Measurements from ENCODE around the gene TMEM132C.

The TMEM132C gene

DNA sequence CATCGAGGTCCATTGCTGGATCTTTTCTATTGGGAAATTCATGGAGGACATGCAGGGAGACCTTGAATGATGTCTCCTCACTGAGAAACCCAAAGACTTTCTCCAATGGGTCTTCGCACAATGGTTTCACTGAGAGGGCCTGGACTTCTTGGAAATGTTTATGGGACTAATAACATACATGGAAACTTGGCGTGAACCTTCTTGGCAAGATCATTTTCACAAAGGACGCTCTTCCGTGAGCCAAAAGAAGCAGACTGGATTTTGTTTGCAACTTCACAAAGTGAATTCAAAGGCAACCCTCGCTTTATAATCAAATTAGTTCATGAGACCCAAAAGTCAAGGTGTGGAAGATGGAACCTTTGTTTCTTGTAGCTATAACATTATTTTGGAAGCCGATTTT, 154.4 kb downstream of the TMEM132C start:
- no peaks in the 10 kb centered on the region for H3K4me1 ChIP-seq (ENCODE audit: control insufficient read depth, insufficient read depth, low read length)
- H3K36me3 ChIP-seq (ENCODE audit: control insufficient read depth in 2 of 2, insufficient read depth in 1 of 2, low read length in 2 of 2) = no peaks in the 10 kb centered on the region
- H3K27ac ChIP-seq (ENCODE audit: extremely low read depth, low read depth, low read length) = no peak overlapping the region
- no peak for TF ChIP-seq GFI1B (tag by site-specific recombination; IDR thresholded peaks at IDR 0.05)
- no peak for TF ChIP-seq SP2 (tag by site-specific recombination; IDR thresholded peaks at IDR 0.05)
- TF ChIP-seq ZNF148 (tag by site-specific recombination; IDR thresholded peaks at IDR 0.05; ENCODE audit: borderline replicate concordance) = no peak
- no peak for TF ChIP-seq PBX3 (CRISPR knock-in tag; IDR thresholded peaks at IDR 0.05)
- no peak for TF ChIP-seq ZNF10 (tag by site-specific recombination; IDR thresholded peaks at IDR 0.05)
- no peak for TF ChIP-seq ZNF341 (tag by site-specific recombination; IDR thresholded peaks at IDR 0.05; ENCODE audit: low read depth)
- no peak overlapping the region for H3K4me3 ChIP-seq (ENCODE audit: low read depth, low read length)
- CTCF ChIA-PET = no interaction called here
- no peaks in the 10 kb centered on the region for H3K9me3 ChIP-seq (ENCODE audit: control insufficient read depth, insufficient read depth, low read depth, low read length)
- POLR2A ChIA-PET = no interaction called here

- CTCF ChIA-PET = no interaction called here
- TF ChIP-seq ZFP37 (tag by site-specific recombination; IDR thresholded peaks at IDR 0.05) (no peak), HIC1 (tag by site-specific recombination; IDR thresholded peaks at IDR 0.05) (no peak), ZNF704 (tag by site-specific recombination; IDR thresholded peaks at IDR 0.05) (no peak), REPIN1 (tag by site-specific recombination; IDR thresholded peaks at IDR 0.05; ENCODE audit: low read depth) (no peak)
- TF ChIP-seq, protein P1, sequence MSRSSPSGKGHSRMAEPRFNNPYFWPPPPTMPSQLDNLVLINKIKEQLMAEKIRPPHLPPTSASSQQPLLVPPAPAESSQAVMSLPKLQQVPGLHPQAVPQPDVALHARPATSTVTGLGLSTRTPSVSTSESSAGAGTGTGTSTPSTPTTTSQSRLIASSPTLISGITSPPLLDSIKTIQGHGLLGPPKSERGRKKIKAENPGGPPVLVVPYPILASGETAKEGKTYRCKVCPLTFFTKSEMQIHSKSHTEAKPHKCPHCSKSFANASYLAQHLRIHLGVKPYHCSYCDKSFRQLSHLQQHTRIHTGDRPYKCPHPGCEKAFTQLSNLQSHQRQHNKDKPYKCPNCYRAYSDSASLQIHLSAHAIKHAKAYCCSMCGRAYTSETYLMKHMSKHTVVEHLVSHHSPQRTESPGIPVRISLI (tag by site-specific recombination; IDR thresholded peaks at IDR 0.05) = no peak
- H3K9me3 ChIP-seq (ENCODE audit: control insufficient read depth, insufficient read depth, low read depth, low read length) = no peaks in the 10 kb centered on the region
- POLR2A ChIA-PET = no interaction called here
- H3K4me1 ChIP-seq (ENCODE audit: control insufficient read depth, insufficient read depth, low read length) = no peaks in the 10 kb centered on the region
- H3K36me3 ChIP-seq (ENCODE audit: control insufficient read depth in 2 of 2, insufficient read depth in 1 of 2, low read length in 2 of 2) = no peaks in the 10 kb centered on the region
- H3K4me3 ChIP-seq (ENCODE audit: low read depth, low read length) = no peak overlapping the region
- H3K27ac ChIP-seq (ENCODE audit: extremely low read depth, low read depth, low read length) = no peak overlapping the region
Measured at GRCh38 chr12:128423205-128423604, 156.2 kb downstream of the TMEM132C start.

DNA sequence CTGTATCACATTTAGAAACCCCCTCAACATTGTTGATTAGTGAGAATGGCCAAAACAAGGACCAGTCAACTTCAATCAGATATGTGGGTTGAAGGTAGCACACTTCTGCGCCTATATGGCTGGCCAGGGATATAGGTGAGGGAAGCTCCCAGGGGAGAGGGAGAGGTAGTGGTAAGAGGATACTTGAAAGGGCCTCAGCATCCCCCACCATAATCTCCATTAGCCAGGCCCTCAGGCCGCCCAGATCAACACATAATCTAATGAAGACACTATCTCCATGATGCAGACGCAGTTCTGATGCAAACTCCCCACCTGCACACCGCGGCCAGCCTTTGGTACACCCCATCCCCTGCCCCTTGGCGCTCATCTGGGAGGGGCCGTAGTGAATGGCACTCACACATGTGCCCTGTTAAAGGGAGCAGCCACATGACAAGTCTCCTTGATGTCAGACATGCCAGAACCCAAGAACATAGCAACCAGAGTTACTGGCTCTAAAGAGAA, 158.0 kb downstream of the TMEM132C start:
- Histone ChIP-seq H3K4me1 (ENCODE audit: control insufficient read depth, insufficient read depth, low read length) (no peaks in the 10 kb centered on the region), H3K4me3 (ENCODE audit: low read depth, low read length) (no peak overlapping the region), H3K9me3 (ENCODE audit: control insufficient read depth, insufficient read depth, low read depth, low read length) (no peaks in the 10 kb centered on the region), H3K27ac (ENCODE audit: extremely low read depth, low read depth, low read length) (no peak overlapping the region), H3K36me3 (ENCODE audit: control insufficient read depth in 2 of 2, insufficient read depth in 1 of 2, low read length in 2 of 2) (no peaks in the 10 kb centered on the region)
- ChIA-PET CTCF (no interaction called here), POLR2A (no interaction called here)
- TF ChIP-seq, protein P2, sequence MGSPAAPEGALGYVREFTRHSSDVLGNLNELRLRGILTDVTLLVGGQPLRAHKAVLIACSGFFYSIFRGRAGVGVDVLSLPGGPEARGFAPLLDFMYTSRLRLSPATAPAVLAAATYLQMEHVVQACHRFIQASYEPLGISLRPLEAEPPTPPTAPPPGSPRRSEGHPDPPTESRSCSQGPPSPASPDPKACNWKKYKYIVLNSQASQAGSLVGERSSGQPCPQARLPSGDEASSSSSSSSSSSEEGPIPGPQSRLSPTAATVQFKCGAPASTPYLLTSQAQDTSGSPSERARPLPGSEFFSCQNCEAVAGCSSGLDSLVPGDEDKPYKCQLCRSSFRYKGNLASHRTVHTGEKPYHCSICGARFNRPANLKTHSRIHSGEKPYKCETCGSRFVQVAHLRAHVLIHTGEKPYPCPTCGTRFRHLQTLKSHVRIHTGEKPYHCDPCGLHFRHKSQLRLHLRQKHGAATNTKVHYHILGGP (tag by site-specific recombination; IDR thresholded peaks at IDR 0.05) = no peak
- TF ChIP-seq, protein P3, sequence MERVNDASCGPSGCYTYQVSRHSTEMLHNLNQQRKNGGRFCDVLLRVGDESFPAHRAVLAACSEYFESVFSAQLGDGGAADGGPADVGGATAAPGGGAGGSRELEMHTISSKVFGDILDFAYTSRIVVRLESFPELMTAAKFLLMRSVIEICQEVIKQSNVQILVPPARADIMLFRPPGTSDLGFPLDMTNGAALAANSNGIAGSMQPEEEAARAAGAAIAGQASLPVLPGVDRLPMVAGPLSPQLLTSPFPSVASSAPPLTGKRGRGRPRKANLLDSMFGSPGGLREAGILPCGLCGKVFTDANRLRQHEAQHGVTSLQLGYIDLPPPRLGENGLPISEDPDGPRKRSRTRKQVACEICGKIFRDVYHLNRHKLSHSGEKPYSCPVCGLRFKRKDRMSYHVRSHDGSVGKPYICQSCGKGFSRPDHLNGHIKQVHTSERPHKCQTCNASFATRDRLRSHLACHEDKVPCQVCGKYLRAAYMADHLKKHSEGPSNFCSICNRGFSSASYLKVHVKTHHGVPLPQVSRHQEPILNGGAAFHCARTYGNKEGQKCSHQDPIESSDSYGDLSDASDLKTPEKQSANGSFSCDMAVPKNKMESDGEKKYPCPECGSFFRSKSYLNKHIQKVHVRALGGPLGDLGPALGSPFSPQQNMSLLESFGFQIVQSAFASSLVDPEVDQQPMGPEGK (tag by site-specific recombination; IDR thresholded peaks at IDR 0.05) = no peak
- TF ChIP-seq ZNF580 (tag by site-specific recombination; IDR thresholded peaks at IDR 0.05) (no peak), ZNF843 (tag by site-specific recombination; IDR thresholded peaks at IDR 0.05) (no peak), ZNF596 (tag by site-specific recombination; IDR thresholded peaks at IDR 0.05) (no peak), ZNF221 (tag by site-specific recombination; IDR thresholded peaks at IDR 0.05; ENCODE audit: borderline replicate concordance) (no peak), HOXD13 (CRISPR knock-in tag; IDR thresholded peaks at IDR 0.05; ENCODE audit: borderline replicate concordance) (no peak)

All from HEK293 (cell line).